Measurements from ENCODE around the gene PLCD3.
A peak's percentile ranks its signal among the peaks of the same experiment; 100 is the strongest.

PLCD3 gene

GRCh38 chr17:45060797-45061605, 71.3 kb downstream of the PLCD3 start, which contains the start of gene NMT1:
Gene NMT1 (plus strand): TSS chr17:45061317. CDS start chr17:45061330, 13 bp downstream.
- DNase-seq: peak; percentile 99

DNA sequence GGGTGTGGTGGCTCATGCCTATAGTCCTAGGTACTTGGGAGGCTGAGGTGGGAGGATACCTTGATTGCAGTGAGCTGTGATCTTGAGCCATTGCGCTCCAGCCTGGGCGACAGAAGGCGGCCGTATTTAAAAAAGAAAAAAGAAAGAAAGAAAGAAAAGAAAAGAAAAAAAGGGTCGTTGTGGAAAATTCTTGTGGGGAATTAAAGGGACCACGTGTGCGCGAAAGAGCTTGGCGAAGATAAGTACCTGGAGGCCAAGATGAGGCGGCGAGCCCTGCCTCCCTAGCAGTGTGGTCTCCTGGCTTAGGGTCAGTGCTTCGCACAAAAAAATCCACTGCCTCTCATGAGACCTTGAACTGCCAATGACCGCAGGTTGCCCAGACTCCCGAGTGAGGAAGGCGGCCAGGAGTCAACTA, 71.9 kb downstream of the PLCD3 start:
- DNase-seq: no peak

Measured in activated CD4-positive, alpha-beta T cell treated with anti-CD3 and anti-CD28 coated beads, Interleukin-10, Interleukin-2, amounts not matched to agents 100 ng/mL and 50 ng/mL, durations not matched to agents 16 hours and 8 hours (primary cell).